Left lung (tissue), 10 donors: ENCODE results near the gene FCRLA. TPM values are rescaled to one million over a fixed set of nuclear protein-coding genes. Genes with fewer than 3 reads are reported as not detected.

Experiments used
- ATAC-seq: fragments of 200-7000 bp; cut with Tn5 transposase; one replicate; pipeline ENCODE4 v1.9.1; 2020; ENCODE audit warnings: moderate library complexity
- DNase-seq, 4 donors: peaks; one replicate each; pipeline ENCODE4 v3.0.0-alpha.2; 2013 to 2020
- H3K27ac ChIP-seq, 2 donors: fragments of 200-600 bp; sonication (generic) in 1 of 2; one replicate each; pipeline versions ENCODE4 v1.5.0 to v1.8.0; 2020 to 2021
- H3K27me3 ChIP-seq, 2 donors: fragments of 200-600 bp; sonication (generic) in 1 of 2; one replicate each; pipeline versions ENCODE4 v1.5.0 to v1.8.0; 2020 to 2021
- H3K36me3 ChIP-seq, 2 donors: fragments of 200-600 bp; sonication (generic) in 1 of 2; one replicate each; pipeline versions ENCODE4 v1.5.0 to v1.8.0; 2020 to 2021
- H3K4me1 ChIP-seq, 2 donors: fragments of 200-600 bp; one replicate each; pipeline ENCODE4 v1.8.0; 2021
- H3K4me3 ChIP-seq, 2 donors: fragments of 200-600 bp; sonication (generic) in 1 of 2; one replicate each; pipeline versions ENCODE4 v1.5.0 to v1.8.0; 2020 to 2021; ENCODE audit warnings: mild to moderate bottlenecking in 1 of 2
- H3K9me3 ChIP-seq, 2 donors: fragments of 200-600 bp; sonication (generic) in 1 of 2; one replicate each; pipeline versions ENCODE4 v1.5.0 to v1.8.0; 2020 to 2021
- CTCF ChIP-seq, 2 donors: fragments of 200-600 bp; sonication (generic) in 1 of 2; IDR thresholded peaks; one replicate each; pipeline versions ENCODE4 v1.5.0 to v1.8.0; 2021; ENCODE audit warnings: antibody characterized with exemption in 2 of 2
- intact Hi-C, 2 donors: fragments of 100-400 bp; cut with DNase I; formaldehyde crosslinking; loops; one replicate each; pipeline versions ENCODE4 v1.11.2 to v1.14.2; 2022
- polyA plus RNA-seq, 6 donors: library from polyadenylated mRNA; unstranded; fragments of 120-200 nt; gene quantifications; one replicate each; pipeline ENCODE4 v1.2.1, GENCODE V29; 2013; ENCODE audit not compliant: insufficient read length in 6 of 6
- total RNA-seq, 2 donors: library from RNA; stranded (reverse); fragmentation: NEBNext Ultra II Directional; extraction: Animal tissue kit (Norgen Biotek cat#: 25700); gene quantifications; one replicate each; pipeline ENCODE4 v1.2.1, GENCODE V29; 2021
- donor health status: DM: no; HTN: yes; CAD: no.
- donor health status: DM: no; HTN: no; CAD: no.

FCRLA gene
- total and polyA plus RNA-seq, 8 donors = 0.08 to 0.44 (median 0.34) TPM; not detected in 1

GRCh38 chr1:161740921-161741320 lies 33.9 kb downstream of the FCRLA start:
- intact Hi-C loops = loop anchor here in 1 of 2 donors (10.0 kb wide), 1 partner anchor 256 kb away; no protein-coding TSS in a partner anchor
- H3K36me3 ChIP-seq = no peaks in the 10 kb centered on the region
- peaks cover 0 to 6% of the 10 kb centered on the region in 2 donors for H3K27me3 ChIP-seq
- no peak overlapping the region for H3K4me3 ChIP-seq
- DNase-seq (no peak), ATAC-seq (no peak)
- no peaks in the 10 kb centered on the region for H3K9me3 ChIP-seq
- H3K4me1 ChIP-seq = peaks cover 0 to 39% of the 10 kb centered on the region in 2 donors
- H3K27ac ChIP-seq = peak overlapping the region in 1 of 2 donors; percentile 13
- no peak for TF ChIP-seq CTCF (IDR thresholded peaks at IDR 0.05)

DNA sequence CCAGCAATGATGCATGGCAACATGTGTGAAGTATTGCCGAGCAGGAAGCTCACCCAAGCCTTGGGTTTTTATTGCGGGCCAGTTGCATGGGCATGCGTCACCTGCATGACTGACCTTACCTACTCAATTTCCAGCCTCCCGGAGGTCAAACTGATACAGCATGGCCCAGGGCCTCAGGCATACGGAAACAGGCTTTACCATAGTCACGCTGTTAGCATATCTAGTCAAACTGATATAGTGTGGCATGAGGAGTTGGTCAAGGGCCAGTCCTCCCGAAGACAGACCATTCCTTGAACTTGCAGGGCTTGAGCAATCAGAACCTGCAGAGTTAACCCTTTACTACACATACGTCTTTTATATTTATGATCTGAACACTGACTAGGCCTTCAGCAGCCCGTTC lies 36.2 kb downstream of the FCRLA start:
- Histone ChIP-seq H3K9me3 (no peaks in the 10 kb centered on the region), H3K27me3 (no peaks in the 10 kb centered on the region), H3K4me1 (peaks cover 0 to 34% of the 10 kb centered on the region in 2 donors), H3K27ac (no peak overlapping the region), H3K4me3 (no peak overlapping the region), H3K36me3 (no peaks in the 10 kb centered on the region)
- TF ChIP-seq CTCF (IDR thresholded peaks at IDR 0.05) = no peak
- ATAC-seq (no peak), DNase-seq (no peak)
- intact Hi-C loops = loop anchor here in 1 of 2 donors (10.0 kb wide), 1 partner anchor 258 kb away; no protein-coding TSS in a partner anchor

GRCh38 chr1:161747801-161748200 lies 40.8 kb downstream of the FCRLA start:
- H3K4me3 ChIP-seq = no peak overlapping the region
- TF ChIP-seq CTCF (IDR thresholded peaks at IDR 0.05) = no peak
- H3K36me3 ChIP-seq = peaks cover 0 to 17% of the 10 kb centered on the region in 2 donors
- peaks cover 10 to 23% of the 10 kb centered on the region in 2 donors for H3K4me1 ChIP-seq
- no peak for DNase-seq
- no peaks in the 10 kb centered on the region for H3K9me3 ChIP-seq
- no peaks in the 10 kb centered on the region for H3K27me3 ChIP-seq
- H3K27ac ChIP-seq = no peak overlapping the region
- ATAC-seq = no peak
- intact Hi-C loops = loop anchor here in 1 of 2 donors (10.0 kb wide), 1 partner anchor 263 kb away; no protein-coding TSS in a partner anchor

GRCh38 chr1:161749509-161750407 lies 42.7 kb downstream of the FCRLA start, which contains the start of gene DUSP12:
TSS of gene DUSP12 (plus strand) at chr1:161749786. CDS start at chr1:161749802, 16 bp downstream.
- peaks cover 0 to 37% of the 10 kb centered on the region in 2 donors for H3K36me3 ChIP-seq
- H3K27me3 ChIP-seq = no peaks in the 10 kb centered on the region
- H3K4me3 ChIP-seq = peak within 1 kb of the TSS; percentile 64 to 95
- no peaks in the 10 kb centered on the region for H3K9me3 ChIP-seq
- peak; percentile 100 for ATAC-seq
- peak; percentile 87 to 98 (median 94) for DNase-seq
- H3K27ac ChIP-seq = peak within 1 kb of the TSS; percentile 88 to 90
- no peak for TF ChIP-seq CTCF (IDR thresholded peaks at IDR 0.05)
- intact Hi-C loops = loop anchor here in 1 of 2 donors (10.0 kb wide), 1 partner anchor 265 kb away; no protein-coding TSS in a partner anchor
- H3K4me1 ChIP-seq = peaks cover 10 to 26% of the 10 kb centered on the region in 2 donors

GRCh38 chr1:161763522-161764098 lies 56.6 kb downstream of the FCRLA start:
- Histone ChIP-seq H3K4me1 (peaks cover 9 to 19% of the 10 kb centered on the region in 2 donors), H3K27ac (no peak overlapping the region), H3K4me3 (no peak overlapping the region), H3K36me3 (peaks cover 0 to 10% of the 10 kb centered on the region in 2 donors), H3K9me3 (no peaks in the 10 kb centered on the region), H3K27me3 (no peaks in the 10 kb centered on the region)
- TF ChIP-seq CTCF (IDR thresholded peaks at IDR 0.05) = peak; percentile 27 to 33
- DNase-seq (peak in 1 of 4 donors; percentile 19), ATAC-seq (no peak)
- intact Hi-C loops = no loop called here
